ENCODE results near the gene TRIM51. TPM values are rescaled to one million over a fixed set of nuclear protein-coding genes. Genes with fewer than 3 reads are reported as not detected.

TRIM51 gene
- total and polyA plus RNA-seq, 2 of the 4 experiments (the other 2 are of a cell fraction), result not detected

DNA sequence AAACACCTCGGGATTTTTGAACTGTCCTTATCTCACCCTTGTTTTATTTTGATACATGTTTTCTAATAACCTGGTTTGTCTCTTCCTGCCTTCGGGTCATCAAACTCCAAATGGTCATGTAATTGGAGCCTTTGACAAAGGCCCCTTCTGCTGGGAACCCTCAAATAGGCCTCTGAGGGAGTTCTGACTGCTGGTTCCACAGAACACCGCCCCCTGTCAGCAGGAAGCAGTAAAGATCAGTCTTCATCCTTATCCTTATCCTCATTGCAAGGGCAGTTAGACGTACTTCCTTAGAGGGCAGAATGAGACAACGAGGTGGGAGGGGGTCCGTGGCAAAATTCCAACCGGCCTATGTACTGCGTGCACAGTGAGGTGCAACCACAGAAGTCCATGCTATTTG, 12.1 kb downstream of the TRIM51 start:
- Histone ChIP-seq H2BK15ac (ENCODE audit: low read depth, low read length) (no peak overlapping the region), H3K14ac (replicated peaks; ENCODE audit: low read depth, low read length) (no peak overlapping the region), H3K79me1 (ENCODE audit: low read depth in 1 of 2, low read length in 2 of 2) (no peaks in the 10 kb centered on the region), H3K4me2 (ENCODE audit: low read depth, low read length) (no peak overlapping the region), H3K36me3 (ENCODE audit: control insufficient read depth, insufficient read depth, low read length) (no peaks in the 10 kb centered on the region), H2AFZ (replicated peaks; ENCODE audit: low read length, poor library complexity) (no peak overlapping the region), H3K4me3 (ENCODE audit: insufficient read depth, low read depth, low read length) (no peak overlapping the region), H3K4ac (ENCODE audit: low read depth, low read length) (no peak overlapping the region), H4K91ac (ENCODE audit: insufficient read depth, low read depth, low read length) (no peak overlapping the region), H4K5ac (ENCODE audit: low read depth, low read length) (no peak overlapping the region), H3K23ac (ENCODE audit: low read depth, low read length) (no peak overlapping the region), H4K20me1 (ENCODE audit: insufficient read depth, low read length) (no peaks in the 10 kb centered on the region), H3K56ac (ENCODE audit: extremely low read depth, insufficient read depth, low read length) (no peak overlapping the region), H2AK9ac (replicated peaks; ENCODE audit: low read depth, low read length, poor library complexity) (no peak overlapping the region), H3K4me1 (ENCODE audit: control insufficient read depth, insufficient read depth, low read length) (no peaks in the 10 kb centered on the region), H4K8ac (ENCODE audit: low read depth in 2 of 2, low read length in 2 of 2) (no peak overlapping the region), H3K9me3 (ENCODE audit: control insufficient read depth, insufficient read depth, low read length) (peaks cover 7% of the 10 kb centered on the region), H3K27me3 (ENCODE audit: control insufficient read depth, insufficient read depth, low read length) (no peaks in the 10 kb centered on the region), H2BK120ac (ENCODE audit: low read depth, low read length) (no peak overlapping the region), H2BK20ac (ENCODE audit: low read depth, low read length) (no peak overlapping the region), H3K9me1 (ENCODE audit: insufficient read depth, low read length) (no peaks in the 10 kb centered on the region), H2BK5ac (ENCODE audit: low read depth, low read length, poor library complexity, severe bottlenecking) (no peak overlapping the region), H3K9ac (ENCODE audit: low read depth, low read length) (no peak overlapping the region), H3K27ac (ENCODE audit: insufficient read depth, low read length) (no peak overlapping the region), H2AK5ac (ENCODE audit: low read depth, low read length) (no peak overlapping the region), H3K18ac (ENCODE audit: low read depth, low read length) (no peak overlapping the region)
- ChIA-PET POLR2A (ENCODE audit: unreplicated experiment) (no interaction called here), CTCF (no interaction called here)
- ATAC-seq (ENCODE audit: low read depth) (no peak), DNase-seq (no peak)
- in situ Hi-C loops (cut with MboI; ENCODE audit: low sequenced_read_pairs) (no loop called here), dilution Hi-C loops (cut with HindIII; ENCODE audit: low sequenced_read_pairs, unreplicated experiment) (no loop called here), intact Hi-C loops (cut with micrococcal nuclease) (no loop called here)
- no CpG with 5 or more reads among the region's 8 CpGs for WGBS, 2 experiments (ENCODE audit: extremely low coverage in 2 of 2, insufficient read length in 1 of 2)
- BruUV-seq (replicated peaks), result no TSS peak
- TF ChIP-seq MXI1 (IDR thresholded peaks at IDR 0.05; ENCODE audit: borderline replicate concordance, low read depth, low read length), result no peak
- TF ChIP-seq CHD1 (IDR thresholded peaks at IDR 0.05; ENCODE audit: low read depth, low read length), result no peak
- TF ChIP-seq BHLHE40 (IDR thresholded peaks at IDR 0.05; ENCODE audit: low read depth, low read length), result no peak
- no peak for TF ChIP-seq RFX5 (IDR thresholded peaks at IDR 0.05; ENCODE audit: low read depth, low read length)
- TF ChIP-seq, protein P1, sequence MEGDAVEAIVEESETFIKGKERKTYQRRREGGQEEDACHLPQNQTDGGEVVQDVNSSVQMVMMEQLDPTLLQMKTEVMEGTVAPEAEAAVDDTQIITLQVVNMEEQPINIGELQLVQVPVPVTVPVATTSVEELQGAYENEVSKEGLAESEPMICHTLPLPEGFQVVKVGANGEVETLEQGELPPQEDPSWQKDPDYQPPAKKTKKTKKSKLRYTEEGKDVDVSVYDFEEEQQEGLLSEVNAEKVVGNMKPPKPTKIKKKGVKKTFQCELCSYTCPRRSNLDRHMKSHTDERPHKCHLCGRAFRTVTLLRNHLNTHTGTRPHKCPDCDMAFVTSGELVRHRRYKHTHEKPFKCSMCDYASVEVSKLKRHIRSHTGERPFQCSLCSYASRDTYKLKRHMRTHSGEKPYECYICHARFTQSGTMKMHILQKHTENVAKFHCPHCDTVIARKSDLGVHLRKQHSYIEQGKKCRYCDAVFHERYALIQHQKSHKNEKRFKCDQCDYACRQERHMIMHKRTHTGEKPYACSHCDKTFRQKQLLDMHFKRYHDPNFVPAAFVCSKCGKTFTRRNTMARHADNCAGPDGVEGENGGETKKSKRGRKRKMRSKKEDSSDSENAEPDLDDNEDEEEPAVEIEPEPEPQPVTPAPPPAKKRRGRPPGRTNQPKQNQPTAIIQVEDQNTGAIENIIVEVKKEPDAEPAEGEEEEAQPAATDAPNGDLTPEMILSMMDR (conservative IDR thresholded peaks at IDR 0.05; ENCODE audit: low read depth, low read length), result no peak
- TF ChIP-seq MAZ (IDR thresholded peaks at IDR 0.05; ENCODE audit: borderline replicate concordance, low read depth, low read length), result no peak
- no peak for TF ChIP-seq POLR2A (IDR thresholded peaks at IDR 0.05; ENCODE audit: low read depth, low read length)
- no peak for TF ChIP-seq MAFK (IDR thresholded peaks at IDR 0.05; ENCODE audit: low read depth, low read length)
- TF ChIP-seq, protein P2, sequence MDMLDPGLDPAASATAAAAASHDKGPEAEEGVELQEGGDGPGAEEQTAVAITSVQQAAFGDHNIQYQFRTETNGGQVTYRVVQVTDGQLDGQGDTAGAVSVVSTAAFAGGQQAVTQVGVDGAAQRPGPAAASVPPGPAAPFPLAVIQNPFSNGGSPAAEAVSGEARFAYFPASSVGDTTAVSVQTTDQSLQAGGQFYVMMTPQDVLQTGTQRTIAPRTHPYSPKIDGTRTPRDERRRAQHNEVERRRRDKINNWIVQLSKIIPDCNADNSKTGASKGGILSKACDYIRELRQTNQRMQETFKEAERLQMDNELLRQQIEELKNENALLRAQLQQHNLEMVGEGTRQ (IDR thresholded peaks at IDR 0.05; ENCODE audit: low read depth, low read length), result no peak
